ENCODE results near the gene HOXC9.
A peak's percentile ranks its signal among the peaks of the same experiment; 100 is the strongest.

- TF ChIP-seq CTCF (IDR thresholded peaks at IDR 0.05 in 4 of 5, conservative IDR thresholded peaks at IDR 0.05 in 1 of 5) (peak in 1 of 5 experiments; percentile 18), POLR2A (IDR thresholded peaks at IDR 0.05) (no peak)
Measured at GRCh38 chr12:53961025-53961761, 38.8 kb upstream of the HOXC9 start.
